T-helper 1 cell treated with Interleukin-12 subunit alpha and Interleukin-12 subunit beta and Interleukin-4 antibody, amounts not matched to agents 30 μg/mL and 1 μg/mL, for 36 hours (primary cell): ENCODE data around the gene ATP5F1B.
A peak's percentile ranks its signal among the peaks of the same experiment; 100 is the strongest.

ENCODE experiments used
- H3K27ac Mint-ChIP-seq: one replicate; pipeline ENCODE4 v1.8.0; 2021; ENCODE audit warnings: mild to moderate bottlenecking, mixed read lengths
- H3K27me3 Mint-ChIP-seq: one replicate; pipeline ENCODE4 v1.8.0; 2021; ENCODE audit warnings: low read depth, mixed read lengths
- H3K36me3 Mint-ChIP-seq: one replicate; pipeline ENCODE4 v1.8.0; 2021; ENCODE audit warnings: low read depth, mixed read lengths
- H3K4me1 Mint-ChIP-seq: one replicate; pipeline ENCODE4 v1.8.0; 2021; ENCODE audit warnings: low read depth, mixed read lengths
- H3K4me3 Mint-ChIP-seq: one replicate; pipeline ENCODE4 v1.8.0; 2021; ENCODE audit warnings: mild to moderate bottlenecking, moderate library complexity, mixed read lengths
- H3K9me3 Mint-ChIP-seq: one replicate; pipeline ENCODE4 v1.8.0; 2021; ENCODE audit warnings: mixed read lengths

The ATP5F1B gene

GRCh38 chr12:56645717-56646446 lies at the start of gene ATP5F1B:
Gene ATP5F1B, minus strand, starts transcription at chr12:56645984. Its CDS starts 21 bp downstream, at chr12:56645963.
- Mint-ChIP-seq H3K36me3 (peaks cover 35% of the 10 kb centered on the region), H3K4me1 (peaks cover 25% of the 10 kb centered on the region), H3K27me3 (no peaks in the 10 kb centered on the region), H3K27ac (peak within 1 kb of the TSS; percentile 99), H3K9me3 (no peaks in the 10 kb centered on the region), H3K4me3 (peak within 1 kb of the TSS; percentile 96)

- H3K27ac Mint-ChIP-seq, result no peak overlapping the region
- peaks cover 2% of the 10 kb centered on the region for H3K4me1 Mint-ChIP-seq
- H3K9me3 Mint-ChIP-seq, result no peaks in the 10 kb centered on the region
- H3K4me3 Mint-ChIP-seq, result no peak overlapping the region
- peaks cover 3% of the 10 kb centered on the region for H3K27me3 Mint-ChIP-seq
- no peaks in the 10 kb centered on the region for H3K36me3 Mint-ChIP-seq
These were observed 48.4 kb upstream of the ATP5F1B start for GRCh38 chr12:56694161-56694560.

DNA sequence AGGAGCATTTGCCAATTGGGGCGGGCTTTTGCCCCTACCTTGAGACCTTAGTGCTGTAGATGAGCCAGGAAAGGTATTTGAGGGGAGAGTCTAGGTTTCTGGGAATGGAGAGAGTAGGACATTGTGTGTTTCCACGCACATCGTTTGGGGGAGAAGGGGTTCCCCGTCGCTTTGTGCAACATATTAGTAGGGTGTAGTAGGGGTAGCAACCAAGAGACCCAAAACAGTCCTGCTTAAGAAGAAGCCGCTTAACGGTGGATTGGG lies 43.0 kb upstream of the ATP5F1B start:
- peaks cover 24% of the 10 kb centered on the region for H3K36me3 Mint-ChIP-seq
- no peaks in the 10 kb centered on the region for H3K9me3 Mint-ChIP-seq
- H3K4me1 Mint-ChIP-seq, result peaks cover 21% of the 10 kb centered on the region
- peak overlapping the region; percentile 98 for H3K4me3 Mint-ChIP-seq
- H3K27me3 Mint-ChIP-seq, result no peaks in the 10 kb centered on the region
- peak overlapping the region; percentile 99 for H3K27ac Mint-ChIP-seq

DNA sequence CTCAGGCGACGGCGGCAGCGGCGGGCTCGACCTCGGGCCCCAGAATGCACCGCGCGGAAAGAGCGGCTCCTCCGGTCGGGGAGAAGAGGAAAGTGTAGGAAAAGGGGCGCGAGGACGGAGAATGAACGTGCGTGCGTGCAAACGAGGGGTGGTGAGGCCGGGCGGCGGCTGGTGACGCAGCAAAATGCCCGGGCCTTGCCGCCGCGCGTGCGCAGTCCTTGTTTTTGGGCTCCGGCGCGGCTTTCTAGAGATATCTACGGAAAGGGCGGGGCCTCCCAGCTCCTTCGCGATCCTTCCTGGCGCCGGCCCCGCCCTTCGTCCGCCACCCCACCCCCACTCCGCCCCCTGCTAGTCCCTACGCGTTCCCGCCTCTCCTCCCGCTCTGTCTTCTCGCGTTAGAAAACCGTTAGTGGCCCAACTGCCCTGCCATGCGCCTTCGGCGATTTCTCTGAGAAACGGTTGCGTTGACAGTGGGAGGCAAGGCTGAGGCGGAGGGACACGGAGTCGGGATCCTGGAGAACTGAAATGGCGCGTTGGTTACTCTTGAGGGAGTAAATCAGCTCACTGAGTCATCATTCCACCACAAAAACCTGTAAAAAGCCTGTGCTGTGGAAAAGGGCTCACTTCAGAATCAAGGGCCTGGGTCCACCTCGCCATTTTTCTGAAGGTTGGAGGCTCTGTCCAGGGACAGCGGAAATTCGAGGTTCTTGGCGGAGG lies 42.5 kb upstream of the ATP5F1B start, which contains the start of gene PTGES3:
Gene PTGES3 (minus strand): TSS at position 156 of the 717 bp plus-strand sequence. CDS start 285 bp downstream, outside the sequence.
- H3K9me3 Mint-ChIP-seq, result no peaks in the 10 kb centered on the region
- H3K4me3 Mint-ChIP-seq, result peak within 1 kb of the TSS; percentile 98
- peaks cover 21% of the 10 kb centered on the region for H3K4me1 Mint-ChIP-seq
- H3K36me3 Mint-ChIP-seq, result peaks cover 24% of the 10 kb centered on the region
- peak within 1 kb of the TSS; percentile 99 for H3K27ac Mint-ChIP-seq
- no peaks in the 10 kb centered on the region for H3K27me3 Mint-ChIP-seq

DNA sequence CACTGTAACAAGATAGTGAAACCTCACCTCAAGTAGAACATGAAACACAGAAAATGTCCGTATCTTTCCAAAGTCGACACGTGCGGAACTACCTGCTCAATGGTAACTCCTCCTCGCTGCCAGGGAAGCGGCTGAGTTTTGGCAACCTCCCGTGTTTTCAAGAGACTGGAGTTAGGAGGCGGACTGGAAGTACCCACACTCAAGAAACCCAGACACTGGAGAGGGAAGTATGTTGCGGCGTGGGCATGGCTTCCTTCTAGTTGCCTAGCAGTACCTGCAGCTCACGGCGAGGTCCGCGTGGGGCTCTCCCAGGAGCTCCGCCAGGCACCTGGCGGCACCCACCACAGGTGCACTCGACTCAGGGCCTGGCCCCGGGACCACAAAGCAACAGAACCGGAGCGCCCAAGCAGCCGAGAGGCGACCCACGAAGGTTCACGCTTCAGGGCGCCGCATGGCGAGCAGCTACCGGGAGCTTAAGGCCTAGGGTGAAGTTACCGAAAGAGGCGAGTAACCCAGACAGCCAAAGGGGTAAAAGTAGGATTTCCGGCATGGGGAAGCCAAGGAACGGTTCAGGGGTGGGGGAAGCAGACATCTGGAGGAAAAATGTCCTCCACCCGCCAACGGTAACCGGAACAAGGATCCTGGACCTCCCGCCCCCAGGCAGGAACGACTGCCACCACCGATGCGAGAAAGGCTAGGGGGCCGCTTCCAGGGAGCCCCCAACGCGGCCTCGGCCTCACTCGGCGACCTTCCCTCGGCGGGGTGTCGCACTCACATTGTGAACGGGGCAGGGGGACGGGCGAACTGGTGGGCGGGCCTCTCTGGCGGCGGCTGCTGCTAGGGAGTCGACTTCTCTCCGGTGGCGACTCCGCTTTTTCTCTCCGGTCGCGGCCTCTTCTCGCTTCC lies 41.7 kb upstream of the ATP5F1B start:
- peak overlapping the region; percentile 99 for H3K27ac Mint-ChIP-seq
- peaks cover 26% of the 10 kb centered on the region for H3K4me1 Mint-ChIP-seq
- H3K4me3 Mint-ChIP-seq, result peak overlapping the region; percentile 98
- H3K36me3 Mint-ChIP-seq, result peaks cover 26% of the 10 kb centered on the region
- no peaks in the 10 kb centered on the region for H3K9me3 Mint-ChIP-seq
- no peaks in the 10 kb centered on the region for H3K27me3 Mint-ChIP-seq

- Mint-ChIP-seq H3K4me3 (peak overlapping the region; percentile 87), H3K4me1 (peaks cover 31% of the 10 kb centered on the region), H3K27ac (peak overlapping the region; percentile 96), H3K9me3 (no peaks in the 10 kb centered on the region), H3K27me3 (no peaks in the 10 kb centered on the region), H3K36me3 (peaks cover 34% of the 10 kb centered on the region)
These were observed 39.1 kb upstream of the ATP5F1B start for GRCh38 chr12:56684745-56685359.

- peak overlapping the region; percentile 44 for H3K4me3 Mint-ChIP-seq
- H3K27me3 Mint-ChIP-seq, result no peaks in the 10 kb centered on the region
- peaks cover 40% of the 10 kb centered on the region for H3K36me3 Mint-ChIP-seq
- no peaks in the 10 kb centered on the region for H3K9me3 Mint-ChIP-seq
- H3K4me1 Mint-ChIP-seq, result peaks cover 39% of the 10 kb centered on the region
- peak overlapping the region; percentile 45 for H3K27ac Mint-ChIP-seq
These were observed 36.5 kb upstream of the ATP5F1B start for GRCh38 chr12:56682323-56682722.

- Mint-ChIP-seq H3K4me1 (peaks cover 38% of the 10 kb centered on the region), H3K9me3 (no peaks in the 10 kb centered on the region), H3K36me3 (peaks cover 30% of the 10 kb centered on the region), H3K27ac (peak overlapping the region; percentile 41), H3K27me3 (no peaks in the 10 kb centered on the region), H3K4me3 (no peak overlapping the region)
These were observed 34.2 kb upstream of the ATP5F1B start for GRCh38 chr12:56679883-56680575.

DNA sequence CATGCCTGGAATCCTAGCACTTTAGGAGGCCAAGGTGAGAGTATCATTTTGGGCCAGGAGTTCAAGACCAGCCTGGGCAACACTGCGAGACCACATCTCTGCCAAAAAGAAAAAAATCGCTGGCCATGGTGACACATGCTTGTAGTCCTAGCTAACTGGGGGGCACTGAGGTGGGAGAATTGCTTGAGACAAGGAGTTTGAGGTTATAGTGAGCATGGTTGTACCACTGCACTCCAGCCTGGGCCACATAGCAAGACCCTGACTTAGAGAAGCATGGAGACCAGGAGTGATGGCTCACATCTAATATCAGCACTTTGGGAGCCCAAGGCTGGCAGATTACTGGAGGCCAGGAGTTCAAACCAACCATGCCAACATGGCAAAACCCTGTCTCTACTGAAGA lies 33.1 kb upstream of the ATP5F1B start:
- Mint-ChIP-seq H3K27me3 (no peaks in the 10 kb centered on the region), H3K27ac (peak overlapping the region; percentile 43), H3K36me3 (peaks cover 21% of the 10 kb centered on the region), H3K4me3 (no peak overlapping the region), H3K4me1 (peaks cover 29% of the 10 kb centered on the region), H3K9me3 (no peaks in the 10 kb centered on the region)

DNA sequence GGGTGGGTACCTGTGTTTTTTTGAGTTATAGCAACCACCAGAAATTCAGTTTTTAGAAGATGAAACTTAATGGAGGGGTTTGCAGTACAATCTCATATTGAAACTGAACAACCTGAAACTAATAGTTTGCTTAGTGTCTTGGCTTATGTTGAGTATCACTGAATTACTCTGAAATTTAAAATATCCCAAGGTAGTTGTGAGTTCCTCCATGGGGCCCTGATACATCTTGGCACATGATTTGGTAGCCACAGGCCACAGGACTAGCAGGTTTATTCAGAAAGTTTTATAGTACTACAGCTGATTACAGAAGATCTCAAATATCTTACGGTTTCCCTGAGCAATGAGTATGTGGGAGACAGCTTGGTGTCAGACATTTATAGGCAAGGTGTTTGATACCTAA lies 31.9 kb upstream of the ATP5F1B start:
- H3K27me3 Mint-ChIP-seq, result no peaks in the 10 kb centered on the region
- H3K4me3 Mint-ChIP-seq, result no peak overlapping the region
- peaks cover 21% of the 10 kb centered on the region for H3K36me3 Mint-ChIP-seq
- peaks cover 26% of the 10 kb centered on the region for H3K4me1 Mint-ChIP-seq
- H3K9me3 Mint-ChIP-seq, result no peaks in the 10 kb centered on the region
- peak overlapping the region; percentile 63 for H3K27ac Mint-ChIP-seq

GRCh38 chr12:56676851-56677580 lies 31.2 kb upstream of the ATP5F1B start:
- H3K9me3 Mint-ChIP-seq, result no peaks in the 10 kb centered on the region
- no peaks in the 10 kb centered on the region for H3K27me3 Mint-ChIP-seq
- H3K27ac Mint-ChIP-seq, result peak overlapping the region; percentile 70
- peaks cover 25% of the 10 kb centered on the region for H3K4me1 Mint-ChIP-seq
- H3K36me3 Mint-ChIP-seq, result peaks cover 21% of the 10 kb centered on the region
- H3K4me3 Mint-ChIP-seq, result no peak overlapping the region

DNA sequence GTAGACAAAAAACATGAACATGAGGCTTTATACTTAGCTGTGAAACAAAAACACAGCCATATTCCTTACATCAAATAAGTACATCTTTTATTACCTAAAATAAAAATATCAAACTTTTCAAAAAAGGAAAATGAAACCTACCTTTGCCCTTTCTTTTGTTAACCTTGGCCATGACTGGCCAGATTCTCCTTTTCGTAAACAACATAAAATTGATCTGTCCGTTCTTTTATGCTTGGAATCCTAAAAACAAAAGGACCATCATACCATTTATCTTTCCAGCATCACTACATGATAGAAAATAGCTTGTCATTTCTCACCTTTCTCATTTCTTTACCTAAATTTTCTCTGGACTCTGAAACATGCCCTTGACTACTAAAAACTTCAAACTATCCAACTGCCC lies 25.8 kb upstream of the ATP5F1B start:
- peaks cover 41% of the 10 kb centered on the region for H3K36me3 Mint-ChIP-seq
- peaks cover 19% of the 10 kb centered on the region for H3K4me1 Mint-ChIP-seq
- peak overlapping the region; percentile 31 for H3K27ac Mint-ChIP-seq
- no peak overlapping the region for H3K4me3 Mint-ChIP-seq
- H3K9me3 Mint-ChIP-seq, result no peaks in the 10 kb centered on the region
- H3K27me3 Mint-ChIP-seq, result no peaks in the 10 kb centered on the region

- H3K4me1 Mint-ChIP-seq, result peaks cover 19% of the 10 kb centered on the region
- H3K27ac Mint-ChIP-seq, result no peak overlapping the region
- H3K4me3 Mint-ChIP-seq, result no peak overlapping the region
- no peaks in the 10 kb centered on the region for H3K9me3 Mint-ChIP-seq
- H3K36me3 Mint-ChIP-seq, result peaks cover 47% of the 10 kb centered on the region
- H3K27me3 Mint-ChIP-seq, result no peaks in the 10 kb centered on the region
These were observed 25.1 kb upstream of the ATP5F1B start for GRCh38 chr12:56670836-56671235.
